HG03442 (cell line): Measurements from ENCODE around the gene SND1.
"Not testable (repeated sequence)": the region's sequence is repeated elsewhere in the genome, so short reads cannot be mapped to it uniquely, and the experiment has no call there.

Experiments
- ATAC-seq: cut with Tn5 transposase; IDR thresholded peaks from one replicate; pipeline ENCODE4 v1.9.1; 2021; ENCODE audit warnings: mild to moderate bottlenecking, moderate library complexity; ENCODE audit not compliant: unreplicated experiment

The SND1 gene

GRCh38 chr7:127949769-127950222 lies 297.8 kb downstream of the SND1 start:
- no peak for ATAC-seq

- no peak for ATAC-seq
Measured at GRCh38 chr7:127950233-127950935, 298.4 kb downstream of the SND1 start.

DNA sequence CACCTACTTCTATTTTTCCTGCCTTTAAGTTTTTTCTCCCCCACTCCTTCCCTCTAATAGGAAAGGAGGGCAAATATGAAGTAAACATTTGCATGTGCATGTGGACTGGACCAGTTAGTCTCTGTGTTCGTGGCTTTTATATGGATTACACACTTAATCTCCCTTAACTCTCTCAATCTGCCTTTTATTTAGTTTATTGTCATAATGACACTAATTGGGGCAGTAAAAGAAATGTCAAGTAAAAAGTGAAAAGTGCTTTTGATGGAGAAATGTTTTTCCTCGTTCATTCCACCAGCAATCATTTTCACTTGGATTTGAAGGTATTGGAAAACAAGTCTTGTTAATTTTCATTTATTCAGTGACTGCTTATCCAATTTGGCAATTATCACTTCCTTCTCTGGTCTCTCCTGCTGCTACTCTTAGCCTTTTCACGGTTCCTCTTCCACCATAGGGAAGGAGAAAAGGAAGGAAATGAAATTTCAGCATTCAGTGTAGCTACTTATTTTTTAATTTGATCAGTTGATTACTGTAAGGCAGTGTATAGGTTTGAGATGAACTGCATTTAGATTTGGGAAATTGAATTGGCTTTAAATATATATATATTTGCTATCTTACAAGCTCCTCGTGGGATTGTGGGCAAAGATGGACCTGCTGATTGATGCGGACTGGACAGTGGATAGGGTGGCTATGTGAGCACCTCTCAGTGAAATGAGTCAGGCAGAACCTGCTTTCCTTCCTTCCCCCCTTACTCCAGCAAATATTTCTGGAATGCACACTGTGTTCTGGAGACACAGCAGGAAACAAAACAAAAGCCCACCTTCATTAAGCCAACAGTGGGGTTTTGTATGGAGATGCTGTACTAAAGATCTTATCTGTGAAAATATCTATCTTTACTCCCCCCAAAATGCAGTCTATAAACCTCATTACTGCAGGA lies 301.7 kb downstream of the SND1 start:
- ATAC-seq, result no peak

DNA sequence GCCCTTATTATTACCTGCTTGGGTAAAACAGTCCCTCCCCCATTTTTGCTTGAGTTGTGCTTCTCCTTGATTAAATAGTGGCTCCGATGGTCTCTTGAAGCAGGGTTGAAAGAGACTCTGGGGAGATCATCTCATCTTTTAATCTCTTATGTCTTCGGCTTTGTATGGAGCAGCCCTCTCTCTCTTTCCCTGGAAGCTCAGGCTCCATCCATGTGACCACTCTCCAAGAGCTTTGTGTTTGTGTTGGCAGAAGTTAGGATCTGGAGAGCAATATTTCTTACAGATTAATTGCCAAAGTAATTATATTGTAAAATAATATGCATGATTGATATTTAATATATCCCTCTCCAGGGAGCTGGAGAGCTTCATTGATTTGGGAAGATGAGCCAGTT lies 302.4 kb downstream of the SND1 start:
- ATAC-seq, result no peak

GRCh38 chr7:127955051-127955531 lies 303.1 kb downstream of the SND1 start:
- no peak for ATAC-seq

GRCh38 chr7:127957886-127958285 lies 305.9 kb downstream of the SND1 start:
- ATAC-seq, result no peak

GRCh38 chr7:127959770-127960169 lies 307.8 kb downstream of the SND1 start:
- peak; percentile 82 for ATAC-seq

DNA sequence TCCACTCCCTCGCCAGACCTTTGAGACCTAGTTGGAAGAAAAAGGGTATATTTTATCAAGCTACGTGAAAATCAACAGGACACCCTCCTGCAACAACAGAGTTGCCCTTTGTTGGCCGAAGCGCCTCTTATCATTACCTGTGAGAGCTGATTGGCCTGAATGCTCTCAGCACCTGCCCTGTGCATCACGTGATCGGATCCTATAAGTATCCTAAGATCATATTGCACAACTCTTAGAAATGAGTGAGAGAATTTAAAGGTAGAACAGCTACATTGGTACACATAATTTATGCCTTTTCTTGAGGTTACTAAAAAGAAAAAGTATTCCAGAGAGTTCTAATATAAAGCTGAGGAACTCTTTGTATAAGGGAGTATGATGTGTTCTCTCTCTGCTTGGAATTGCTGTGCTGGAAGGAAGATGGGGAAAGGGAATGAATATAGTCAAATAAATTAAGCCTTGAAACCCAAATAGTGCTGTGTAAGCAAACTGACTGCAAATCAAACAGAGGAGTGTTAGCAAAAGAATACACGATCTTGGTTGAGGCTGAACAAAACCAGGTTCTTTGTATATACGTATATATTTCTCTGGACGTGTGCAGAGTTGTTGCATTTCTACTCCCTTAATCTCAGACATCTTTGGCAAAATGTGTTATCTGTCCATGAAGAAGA lies 309.9 kb downstream of the SND1 start:
- ATAC-seq, result no peak

DNA sequence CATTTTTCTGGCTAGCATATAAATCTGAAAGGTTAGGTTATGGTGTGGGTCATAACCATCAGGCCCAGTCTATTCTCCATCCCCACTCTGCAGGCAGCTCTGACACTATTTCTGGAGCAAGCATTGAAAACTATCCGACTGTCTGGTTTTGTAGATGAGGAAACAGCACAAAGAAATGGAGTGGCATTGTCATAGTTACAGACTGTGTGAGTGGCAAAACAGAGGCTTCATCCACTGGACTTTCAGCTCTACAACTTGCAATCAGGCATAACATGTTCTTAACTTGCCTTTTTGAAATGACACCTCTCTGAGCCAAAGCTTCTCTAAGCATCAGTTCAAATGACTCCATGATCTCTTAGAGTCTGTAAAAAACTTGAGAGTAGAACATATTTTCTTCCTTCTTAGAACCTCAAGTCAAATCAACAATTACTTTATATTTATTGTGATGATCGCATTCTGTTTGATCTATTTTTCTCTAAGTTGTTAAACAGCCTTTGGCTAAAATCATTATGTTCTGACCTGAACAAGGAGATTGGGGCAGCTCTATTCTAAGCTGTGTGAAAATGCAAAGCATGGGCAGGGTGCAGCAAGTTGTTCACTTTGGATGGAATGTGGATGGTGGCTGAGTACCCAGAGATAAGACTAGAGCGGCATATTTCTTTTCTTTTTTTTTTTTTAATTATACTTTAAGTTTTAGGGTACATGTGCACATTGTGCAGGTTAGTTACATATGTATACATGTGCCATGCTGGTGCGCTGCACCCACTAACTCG lies 310.8 kb downstream of the SND1 start:
- ATAC-seq, result no peak

GRCh38 chr7:127963850-127964249 lies 311.9 kb downstream of the SND1 start:
- ATAC-seq, result not testable (repeated sequence)

DNA sequence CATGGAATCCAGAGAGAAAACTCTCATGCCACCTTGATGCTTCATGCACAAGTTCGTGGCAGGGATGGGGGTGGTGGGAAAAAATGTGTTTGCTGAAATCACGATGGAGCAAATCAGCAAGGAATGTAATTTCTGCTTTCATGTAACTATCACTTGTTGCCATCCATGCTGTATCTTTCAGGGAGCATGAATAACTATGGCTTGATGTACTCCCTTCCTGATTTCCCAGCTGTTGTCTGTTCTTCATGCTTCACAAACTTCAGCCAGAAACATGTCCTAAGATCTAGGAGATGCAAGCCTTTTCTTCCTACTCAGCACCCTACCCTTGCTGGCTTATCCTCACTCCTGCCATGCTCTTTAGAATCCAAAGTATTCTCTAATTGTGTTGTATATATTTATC lies 315.3 kb downstream of the SND1 start:
- no peak for ATAC-seq

DNA sequence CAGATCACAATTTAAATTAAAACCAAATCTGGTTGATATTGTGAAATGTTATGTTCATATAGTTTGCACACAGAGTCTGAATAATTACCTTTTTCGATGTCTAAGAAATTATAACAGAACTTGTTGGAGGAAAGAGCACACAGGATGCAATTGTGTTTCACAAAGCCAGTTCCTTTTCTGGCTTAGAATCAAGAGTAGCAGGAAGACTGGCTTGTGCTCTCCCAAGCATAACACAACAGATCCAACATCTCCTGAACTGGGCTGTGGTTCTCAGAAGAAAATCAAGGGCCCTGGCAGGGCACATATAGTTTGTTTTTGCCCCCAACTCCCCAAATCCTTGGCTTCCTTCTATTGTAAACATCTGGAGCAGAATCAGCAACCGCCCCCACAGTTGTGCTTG lies 316.6 kb downstream of the SND1 start:
- no peak for ATAC-seq

DNA sequence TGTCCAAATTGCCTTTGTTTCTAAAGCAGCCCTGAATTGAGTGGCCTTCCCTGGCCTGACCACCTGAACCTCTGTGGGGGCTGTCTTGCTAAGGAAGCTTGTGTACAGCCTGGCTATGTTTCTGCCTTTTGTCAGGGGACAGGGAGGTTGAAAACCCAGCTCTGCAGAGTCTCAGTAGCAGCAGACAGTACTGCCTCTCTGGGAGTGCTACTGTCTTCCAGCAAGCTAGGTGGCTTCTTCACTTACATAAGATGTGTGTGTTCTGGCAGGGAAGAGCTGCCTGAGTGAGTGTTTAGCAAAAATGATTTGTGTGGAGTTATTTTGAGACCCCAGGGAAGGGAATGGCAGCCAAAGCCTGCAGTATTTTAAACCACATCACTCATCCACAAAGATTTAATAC lies 321.8 kb downstream of the SND1 start:
- no peak for ATAC-seq

- no peak for ATAC-seq
Measured at GRCh38 chr7:127974446-127975035, 322.5 kb downstream of the SND1 start.

GRCh38 chr7:127976056-127976737 lies 324.2 kb downstream of the SND1 start:
- ATAC-seq, result no peak

DNA sequence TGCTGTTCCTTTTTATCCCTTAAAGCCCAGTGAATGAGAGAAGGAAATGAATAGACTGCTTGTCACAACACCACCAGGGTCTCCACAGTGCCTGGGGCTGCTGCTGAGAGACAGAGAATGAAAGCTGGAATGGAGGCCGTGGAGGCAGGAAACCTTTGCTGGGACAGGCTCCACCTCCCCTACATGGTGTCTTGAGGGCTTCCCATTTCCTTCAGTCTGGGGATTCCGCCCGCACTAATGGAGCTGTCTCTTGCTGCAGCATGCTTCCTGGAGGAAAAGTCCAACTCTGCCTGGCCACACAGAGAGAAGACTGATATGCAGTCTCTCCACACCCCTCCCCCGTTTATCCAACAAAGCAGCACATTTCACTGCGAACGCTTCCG lies 324.7 kb downstream of the SND1 start:
- no peak for ATAC-seq

DNA sequence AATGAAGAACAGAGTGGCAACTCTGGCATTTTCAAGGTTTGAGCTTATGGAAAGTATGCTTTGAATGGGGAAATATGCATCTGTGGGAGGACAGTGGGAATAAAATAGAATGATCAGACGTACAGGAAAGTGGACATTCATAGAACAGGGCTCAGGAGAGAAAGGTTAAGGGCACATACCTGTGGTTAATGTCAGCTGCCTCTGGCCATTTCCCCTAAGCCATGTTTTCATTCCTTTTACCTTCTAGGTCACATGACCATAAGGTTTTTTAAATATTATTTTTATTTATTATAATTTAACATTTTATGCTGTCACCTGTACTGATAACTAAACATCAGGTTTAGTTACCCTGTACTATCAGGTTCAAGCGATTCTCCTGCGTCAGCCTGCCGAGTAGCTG lies 326.4 kb downstream of the SND1 start:
- no peak for ATAC-seq

- no peak for ATAC-seq
Measured at GRCh38 chr7:127979113-127979727, 327.2 kb downstream of the SND1 start.

DNA sequence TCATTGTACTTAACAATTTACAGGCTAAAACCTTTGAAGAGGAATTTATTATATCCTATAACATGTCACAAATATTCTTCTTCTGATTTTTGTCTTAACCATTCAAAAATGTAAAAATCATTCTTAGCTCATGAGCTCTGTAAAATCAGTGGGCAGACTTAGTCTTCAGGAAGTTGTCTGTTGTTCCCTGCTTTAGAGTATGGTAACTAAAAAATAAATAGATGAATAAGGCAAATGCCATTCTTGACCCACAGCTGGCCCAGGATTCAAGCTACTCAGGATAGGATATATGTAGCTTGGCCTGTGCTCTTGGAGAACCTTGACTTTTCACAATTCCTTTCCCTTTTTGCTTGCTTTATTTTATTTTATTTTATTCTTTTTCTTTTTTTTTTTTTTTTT lies 327.7 kb downstream of the SND1 start:
- no peak for ATAC-seq
